DND-41 (cell line): ENCODE data around the gene ARHGAP26.

Experiments
- EZH2 ChIP-seq: IDR thresholded peaks from 3 replicates; pipeline ENCODE4 v1.6.1; 2012; ENCODE audit warnings: borderline replicate concordance, low read depth, mild to moderate bottlenecking, moderate library complexity, low read length, inconsistent platforms; ENCODE audit not compliant: severe bottlenecking
- TF ChIP-seq, protein P1 (sequence below): IDR thresholded peaks from 2 replicates; pipeline ENCODE4 v1.5.1; 2012; ENCODE audit warnings: borderline replicate concordance, low read length, moderate library complexity, mild to moderate bottlenecking; ENCODE audit not compliant: poor library complexity, severe bottlenecking; ENCODE audit errors: extremely low read depth

DNA sequence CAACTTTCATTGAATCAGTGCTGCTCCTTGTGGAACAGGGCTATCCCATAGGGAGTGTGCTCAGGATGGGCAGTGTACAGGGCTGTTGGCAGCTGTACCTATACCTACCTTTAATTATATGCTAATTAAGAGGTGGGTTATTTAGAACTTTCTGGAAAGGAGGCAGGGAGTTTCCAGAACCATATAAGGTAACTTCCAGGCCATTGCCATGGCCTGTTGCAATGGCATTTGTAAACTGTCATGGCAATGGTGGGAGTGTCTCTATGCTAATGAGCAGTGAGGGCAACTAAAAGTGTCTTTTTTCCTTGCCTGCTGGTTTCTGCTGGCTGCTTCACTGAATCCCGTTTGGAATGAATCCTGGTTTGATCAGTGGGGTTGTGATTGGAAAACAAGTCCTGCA, 2.3 kb upstream of the ARHGAP26 start:
- TF ChIP-seq, protein P1, sequence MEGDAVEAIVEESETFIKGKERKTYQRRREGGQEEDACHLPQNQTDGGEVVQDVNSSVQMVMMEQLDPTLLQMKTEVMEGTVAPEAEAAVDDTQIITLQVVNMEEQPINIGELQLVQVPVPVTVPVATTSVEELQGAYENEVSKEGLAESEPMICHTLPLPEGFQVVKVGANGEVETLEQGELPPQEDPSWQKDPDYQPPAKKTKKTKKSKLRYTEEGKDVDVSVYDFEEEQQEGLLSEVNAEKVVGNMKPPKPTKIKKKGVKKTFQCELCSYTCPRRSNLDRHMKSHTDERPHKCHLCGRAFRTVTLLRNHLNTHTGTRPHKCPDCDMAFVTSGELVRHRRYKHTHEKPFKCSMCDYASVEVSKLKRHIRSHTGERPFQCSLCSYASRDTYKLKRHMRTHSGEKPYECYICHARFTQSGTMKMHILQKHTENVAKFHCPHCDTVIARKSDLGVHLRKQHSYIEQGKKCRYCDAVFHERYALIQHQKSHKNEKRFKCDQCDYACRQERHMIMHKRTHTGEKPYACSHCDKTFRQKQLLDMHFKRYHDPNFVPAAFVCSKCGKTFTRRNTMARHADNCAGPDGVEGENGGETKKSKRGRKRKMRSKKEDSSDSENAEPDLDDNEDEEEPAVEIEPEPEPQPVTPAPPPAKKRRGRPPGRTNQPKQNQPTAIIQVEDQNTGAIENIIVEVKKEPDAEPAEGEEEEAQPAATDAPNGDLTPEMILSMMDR = no peak
- no peak for TF ChIP-seq EZH2
